MM.1S (cell line): ENCODE measurements around the gene SPATA17.

Experiments used
- EZH2 ChIP-seq: fragments of 300-600 bp; sonication (generic); optimal IDR thresholded peaks from 2 replicates; pipeline ENCODE3; 2017; ENCODE audit warnings: low read depth, mild to moderate bottlenecking, antibody characterized with exemption, low read length, mixed read lengths
- EZH2phosphoT487 ChIP-seq: fragments of 300-600 bp; sonication (generic); IDR thresholded peaks from 2 replicates; pipeline ENCODE4 v1.6.1; 2018; ENCODE audit warnings: antibody characterized with exemption, low read length
- TF ChIP-seq, protein P1 (sequence below): fragments of 300-600 bp; sonication (generic); IDR thresholded peaks from 2 replicates; pipeline ENCODE4 v1.5.1; 2016; ENCODE audit warnings: antibody characterized with exemption, low read length, mixed read lengths

DNA sequence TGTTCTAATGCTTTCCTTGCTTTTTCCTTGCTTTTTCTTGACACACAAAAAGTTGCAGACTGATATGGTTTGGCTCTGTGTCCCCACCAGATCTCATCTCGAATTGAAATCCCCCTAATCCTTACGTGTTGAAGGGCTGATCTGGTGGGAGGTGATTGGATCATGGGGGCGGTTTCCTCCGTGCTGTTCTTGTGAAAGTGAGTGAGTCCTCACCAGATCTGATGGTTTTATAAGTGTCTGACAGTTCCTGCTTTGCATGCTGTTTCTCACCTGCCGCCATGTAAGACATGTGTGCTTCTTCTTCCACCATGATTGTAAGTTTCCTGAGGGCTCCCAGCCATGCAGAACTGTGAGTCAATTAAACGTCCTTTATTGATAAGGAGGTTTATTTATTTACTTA, 11.3 kb downstream of the SPATA17 start:
- TF ChIP-seq, protein P1, sequence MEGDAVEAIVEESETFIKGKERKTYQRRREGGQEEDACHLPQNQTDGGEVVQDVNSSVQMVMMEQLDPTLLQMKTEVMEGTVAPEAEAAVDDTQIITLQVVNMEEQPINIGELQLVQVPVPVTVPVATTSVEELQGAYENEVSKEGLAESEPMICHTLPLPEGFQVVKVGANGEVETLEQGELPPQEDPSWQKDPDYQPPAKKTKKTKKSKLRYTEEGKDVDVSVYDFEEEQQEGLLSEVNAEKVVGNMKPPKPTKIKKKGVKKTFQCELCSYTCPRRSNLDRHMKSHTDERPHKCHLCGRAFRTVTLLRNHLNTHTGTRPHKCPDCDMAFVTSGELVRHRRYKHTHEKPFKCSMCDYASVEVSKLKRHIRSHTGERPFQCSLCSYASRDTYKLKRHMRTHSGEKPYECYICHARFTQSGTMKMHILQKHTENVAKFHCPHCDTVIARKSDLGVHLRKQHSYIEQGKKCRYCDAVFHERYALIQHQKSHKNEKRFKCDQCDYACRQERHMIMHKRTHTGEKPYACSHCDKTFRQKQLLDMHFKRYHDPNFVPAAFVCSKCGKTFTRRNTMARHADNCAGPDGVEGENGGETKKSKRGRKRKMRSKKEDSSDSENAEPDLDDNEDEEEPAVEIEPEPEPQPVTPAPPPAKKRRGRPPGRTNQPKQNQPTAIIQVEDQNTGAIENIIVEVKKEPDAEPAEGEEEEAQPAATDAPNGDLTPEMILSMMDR = no peak
- no peak for TF ChIP-seq EZH2
- no peak for TF ChIP-seq EZH2phosphoT487
